Activated naive CD4-positive, alpha-beta T cell treated with Interleukin-2 at 50 U/mL for 16 hours (primary cell): ENCODE measurements around the gene GJA3.

Source experiments
- DNase-seq: peaks from one replicate; pipeline ENCODE4 v3.0.0-alpha.2; 2020

GJA3 gene

DNA sequence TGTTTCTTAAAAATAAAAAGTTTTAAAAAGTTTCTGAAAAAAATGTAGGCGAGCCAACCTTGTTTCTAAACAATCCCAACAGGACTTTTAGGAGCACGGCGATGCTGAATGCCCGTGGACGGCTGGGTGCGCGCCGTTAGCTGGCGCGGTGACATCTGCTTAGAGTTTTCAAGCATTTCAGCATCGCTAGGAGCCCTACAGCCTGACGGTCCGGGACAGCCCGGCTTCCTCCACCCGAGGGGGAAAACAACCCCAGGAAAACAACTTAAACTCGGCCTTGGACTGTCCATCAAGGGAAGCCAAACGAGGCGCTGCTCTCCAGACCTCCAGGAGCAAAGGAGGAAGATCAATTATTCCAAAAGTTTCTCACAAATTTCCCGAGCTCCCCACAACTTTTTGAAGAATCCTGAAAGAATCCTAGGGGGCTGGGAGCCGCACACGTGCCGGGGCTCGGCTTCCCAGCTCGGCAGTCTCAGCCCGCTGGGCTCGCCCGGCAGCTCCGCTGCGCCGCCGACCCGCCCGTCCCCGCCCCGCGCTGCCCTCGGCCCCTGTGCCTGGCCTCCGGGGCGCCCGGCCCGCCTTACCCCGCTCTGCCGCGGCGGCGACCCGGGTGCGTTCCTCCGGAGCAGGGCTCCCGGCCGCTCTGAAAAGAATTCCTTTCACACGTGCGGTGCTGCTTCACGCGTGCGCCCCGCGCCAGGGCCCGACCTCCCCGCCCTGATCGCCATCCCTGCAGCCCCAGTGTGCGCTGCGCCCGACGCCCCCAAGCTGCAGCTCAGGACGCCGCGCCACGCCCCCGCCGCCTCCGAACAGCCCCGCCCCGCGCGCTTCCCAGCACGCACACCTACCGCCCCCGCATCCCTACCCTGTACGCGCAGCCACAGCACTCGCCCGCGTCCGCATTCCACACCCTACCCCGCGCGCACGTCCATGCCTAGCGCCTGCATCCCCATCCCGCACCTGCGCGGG is at the start of gene GJA3:
Gene GJA3 (minus strand): TSS at position 747 of the 969 bp plus-strand sequence. CDS start 17,764 bp downstream, outside the sequence.
- peak; percentile 54 for DNase-seq

DNA sequence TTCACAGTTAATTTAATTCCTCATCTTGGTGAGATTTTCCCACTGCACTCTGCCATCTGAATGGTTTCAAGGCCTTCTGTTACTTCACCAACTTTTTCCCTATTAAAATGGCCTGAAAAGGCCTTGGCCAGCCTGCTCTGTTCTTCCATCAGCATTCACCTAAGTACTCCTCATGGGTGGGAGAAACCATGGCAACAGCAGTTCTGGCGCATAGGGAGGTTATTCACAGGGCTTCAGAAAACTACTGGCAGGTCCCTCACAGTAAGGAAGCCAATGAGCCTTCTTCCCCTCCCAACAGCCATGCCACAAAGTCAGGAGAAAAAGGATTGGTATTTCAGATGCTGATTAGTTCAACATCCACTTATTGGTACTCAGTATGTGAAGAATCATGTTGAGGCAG is 49.1 kb upstream of the GJA3 start:
- DNase-seq, result no peak

DNA sequence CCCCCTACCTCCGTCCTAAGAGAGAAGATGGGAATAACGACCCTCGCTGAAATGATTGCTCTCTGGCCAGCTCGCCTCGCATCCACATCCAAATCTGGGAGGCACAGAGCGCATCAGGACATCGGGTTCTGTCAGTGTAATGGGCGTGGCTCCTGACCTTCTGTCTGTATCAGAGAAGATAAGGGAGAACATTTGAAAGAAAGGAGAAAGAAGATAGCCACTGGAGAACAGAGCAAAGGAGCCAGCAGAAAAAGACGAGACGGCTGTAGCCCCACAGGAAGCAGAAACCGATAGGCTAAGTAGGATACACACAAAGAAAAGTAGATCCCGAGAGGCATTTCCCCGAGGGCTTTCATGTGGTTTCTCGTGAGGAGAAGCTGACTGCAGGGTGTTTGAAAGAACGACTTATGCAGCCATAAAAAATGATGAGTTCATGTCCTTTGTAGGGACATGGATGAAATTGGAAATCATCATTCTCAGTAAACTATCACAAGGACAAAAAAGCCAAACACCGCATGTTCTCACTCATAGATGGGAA is 45.9 kb upstream of the GJA3 start:
- DNase-seq, result no peak

DNA sequence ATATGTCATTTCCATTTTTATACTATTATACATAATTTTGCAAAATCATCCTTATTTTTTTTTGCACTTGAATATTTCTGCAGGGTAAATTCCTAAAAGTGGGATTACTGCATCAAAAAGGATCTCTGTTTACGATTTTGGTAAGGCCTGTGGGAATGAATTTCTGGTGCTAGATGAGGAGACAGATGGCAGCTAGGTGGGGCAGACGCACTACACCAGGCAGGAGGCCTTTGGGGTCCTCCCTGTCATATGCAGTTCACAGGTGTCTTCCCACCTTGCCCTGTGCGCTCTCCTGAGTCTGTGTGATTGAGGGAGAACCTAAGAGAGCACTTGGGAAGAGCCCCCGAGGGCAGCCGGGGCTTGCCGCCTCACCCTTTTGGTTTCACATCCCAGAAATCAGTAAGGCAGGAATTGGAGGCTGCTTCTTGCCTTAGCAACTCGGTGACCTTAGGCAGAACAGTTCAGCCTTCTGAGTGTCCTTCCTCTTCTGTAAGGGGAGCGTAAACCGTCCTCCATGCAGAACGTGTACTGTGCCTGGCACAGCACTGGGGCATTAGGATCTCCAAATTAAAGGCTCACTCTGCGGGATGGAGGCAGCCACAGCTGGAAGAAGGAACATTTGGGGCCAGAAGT is 45.3 kb upstream of the GJA3 start:
- no peak for DNase-seq

DNA sequence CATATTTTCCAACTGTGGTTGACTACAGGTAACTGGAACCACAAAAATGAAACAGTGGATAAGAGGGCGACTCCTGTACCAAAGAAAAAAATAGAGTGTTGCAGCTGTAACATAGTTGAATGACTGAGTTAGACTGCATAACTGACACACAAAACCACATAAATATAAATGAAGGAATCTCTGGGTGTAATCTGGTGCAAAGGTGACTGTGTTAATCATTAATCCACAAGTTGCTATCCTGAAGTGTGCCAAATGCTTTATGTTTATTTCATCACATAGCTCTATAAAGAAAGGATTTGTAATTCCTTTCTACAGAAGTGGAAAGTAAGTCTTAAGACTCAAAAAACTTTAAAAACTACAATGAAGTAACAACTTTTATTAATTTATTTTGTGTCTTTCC is 37.9 kb upstream of the GJA3 start:
- DNase-seq, result no peak

DNA sequence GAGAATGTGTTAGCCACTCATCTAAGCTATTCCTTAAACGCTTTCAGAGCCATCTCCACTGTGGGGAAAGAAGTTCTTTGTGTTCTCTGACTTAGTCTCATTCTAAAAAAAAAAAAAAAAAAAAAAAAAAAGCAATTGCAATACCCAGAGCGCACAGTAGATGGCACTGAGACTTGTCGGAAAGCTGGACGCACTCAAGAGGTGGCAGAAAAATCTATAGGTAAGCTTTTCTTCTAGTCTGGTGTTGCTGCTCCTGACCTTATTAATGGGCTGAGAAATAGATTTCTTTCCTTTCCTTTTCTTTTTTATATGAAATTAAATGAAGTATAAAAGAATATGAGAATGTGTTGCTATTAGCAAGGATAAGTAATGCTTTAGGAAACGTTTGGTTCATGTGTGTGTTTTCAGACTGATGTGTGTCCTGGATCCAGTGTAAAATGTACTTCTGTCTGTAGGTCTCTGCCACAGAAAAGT is 36.5 kb upstream of the GJA3 start:
- DNase-seq, result no peak

DNA sequence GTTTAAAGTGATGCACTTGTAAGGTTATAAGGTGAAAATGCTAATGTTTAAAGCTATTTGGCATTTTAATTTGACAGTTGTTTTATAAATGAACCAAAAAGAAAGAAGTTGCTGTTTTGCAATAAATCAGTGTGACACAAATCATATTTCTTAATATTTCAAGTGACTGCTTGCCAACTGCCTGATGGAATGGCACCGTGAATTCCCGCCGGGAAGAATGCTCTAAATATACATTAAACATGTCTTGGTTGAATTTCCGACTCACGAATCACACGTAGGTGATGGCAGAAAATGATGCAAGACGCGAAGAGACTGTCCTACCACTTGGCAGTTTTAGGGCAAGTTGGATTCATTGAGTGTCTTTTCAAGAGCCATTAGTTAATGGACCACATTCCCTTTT is 34.9 kb upstream of the GJA3 start:
- no peak for DNase-seq

DNA sequence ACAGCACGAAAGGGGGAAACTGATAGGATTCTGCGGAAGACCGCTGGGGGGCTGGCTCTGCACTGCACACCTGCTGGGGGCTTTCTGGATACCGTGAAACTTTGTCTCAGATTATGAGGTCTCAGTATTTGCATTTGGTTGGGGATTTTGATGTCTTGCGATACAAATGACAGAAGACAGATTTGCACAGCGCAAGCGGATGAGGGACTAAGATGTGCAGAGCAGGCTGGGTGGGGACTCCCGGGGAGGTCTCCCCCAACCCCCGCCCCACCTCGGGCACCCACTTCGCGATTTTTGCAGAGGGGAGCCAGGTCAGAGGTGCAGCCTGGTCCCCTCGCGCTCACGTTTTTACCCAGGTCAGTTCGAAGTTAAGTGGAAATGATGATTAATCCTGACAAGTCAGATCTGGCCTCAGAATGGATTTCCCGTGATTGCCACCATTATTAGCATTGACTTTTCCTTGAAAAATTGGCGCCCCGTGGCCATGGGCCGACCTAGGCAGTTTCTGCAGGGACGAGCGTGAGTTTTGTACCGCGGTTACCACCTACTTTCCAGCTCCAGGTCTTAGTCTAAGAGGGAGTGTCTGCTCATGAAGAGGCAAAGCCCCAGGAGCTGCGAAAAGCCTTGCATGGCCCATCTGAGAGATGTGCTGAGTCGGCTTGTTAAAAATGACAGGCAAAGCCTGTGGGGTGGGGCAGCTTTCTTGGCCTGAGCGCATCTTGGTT is 33.2 kb upstream of the GJA3 start:
- no peak for DNase-seq

DNA sequence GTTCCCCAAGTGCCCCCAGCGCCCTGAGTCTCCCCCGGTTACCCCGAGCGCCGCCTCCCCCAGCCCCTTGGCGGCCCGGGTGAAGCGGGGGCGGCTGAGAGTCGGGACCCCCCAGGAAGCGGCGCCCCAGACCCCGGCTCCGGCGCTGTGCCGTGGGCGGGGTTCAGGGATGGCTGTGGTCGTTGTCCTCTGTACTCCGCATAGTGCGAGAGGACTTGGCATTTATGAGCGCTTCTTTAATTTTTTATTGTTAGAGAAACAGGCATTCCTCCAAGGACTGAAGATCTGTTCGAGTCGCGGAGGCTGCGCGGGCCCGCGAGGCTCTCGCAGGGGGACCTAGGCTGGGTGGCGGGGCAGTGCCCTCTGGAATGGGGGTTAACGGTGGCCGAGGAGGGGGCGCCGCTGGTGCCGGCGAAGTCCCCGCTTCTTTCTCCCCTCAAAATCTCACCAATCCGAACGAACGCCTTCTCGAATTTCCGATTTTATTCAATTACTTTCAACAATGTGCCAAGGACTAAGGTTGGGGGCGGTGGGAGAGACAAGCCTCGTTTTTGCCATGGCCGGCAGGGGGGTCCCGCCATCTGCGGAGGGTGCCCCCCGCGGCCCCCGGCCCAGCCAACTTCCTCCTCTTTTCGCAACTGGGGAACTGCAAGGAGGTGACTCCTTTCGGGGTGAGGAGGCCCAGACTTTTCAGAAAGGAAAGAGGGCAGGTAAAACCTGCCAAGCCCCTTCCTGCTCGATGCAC is 32.5 kb upstream of the GJA3 start:
- DNase-seq, result no peak

DNA sequence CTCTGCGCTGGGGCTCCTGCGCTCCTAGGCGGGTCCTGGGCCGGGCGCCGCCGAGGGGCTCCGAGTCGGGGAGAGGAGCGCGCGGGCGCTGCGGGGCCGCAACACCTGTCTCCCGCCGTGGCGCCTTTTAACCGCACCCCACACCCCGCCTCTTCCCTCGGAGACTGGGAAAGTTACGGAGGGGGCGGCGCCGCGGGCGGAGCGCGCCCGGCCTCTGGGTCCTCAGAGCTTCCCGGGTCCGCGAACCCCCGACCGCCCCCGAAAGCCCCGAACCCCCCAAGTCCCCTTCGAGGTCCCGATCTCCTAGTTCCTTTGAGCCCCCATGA is 31.9 kb upstream of the GJA3 start, which contains the start of gene GJB2:
Gene GJB2 (minus strand): TSS at position 103 of the 326 bp plus-strand sequence. CDS start 3,357 bp downstream, outside the sequence.
- DNase-seq, result no peak

DNA sequence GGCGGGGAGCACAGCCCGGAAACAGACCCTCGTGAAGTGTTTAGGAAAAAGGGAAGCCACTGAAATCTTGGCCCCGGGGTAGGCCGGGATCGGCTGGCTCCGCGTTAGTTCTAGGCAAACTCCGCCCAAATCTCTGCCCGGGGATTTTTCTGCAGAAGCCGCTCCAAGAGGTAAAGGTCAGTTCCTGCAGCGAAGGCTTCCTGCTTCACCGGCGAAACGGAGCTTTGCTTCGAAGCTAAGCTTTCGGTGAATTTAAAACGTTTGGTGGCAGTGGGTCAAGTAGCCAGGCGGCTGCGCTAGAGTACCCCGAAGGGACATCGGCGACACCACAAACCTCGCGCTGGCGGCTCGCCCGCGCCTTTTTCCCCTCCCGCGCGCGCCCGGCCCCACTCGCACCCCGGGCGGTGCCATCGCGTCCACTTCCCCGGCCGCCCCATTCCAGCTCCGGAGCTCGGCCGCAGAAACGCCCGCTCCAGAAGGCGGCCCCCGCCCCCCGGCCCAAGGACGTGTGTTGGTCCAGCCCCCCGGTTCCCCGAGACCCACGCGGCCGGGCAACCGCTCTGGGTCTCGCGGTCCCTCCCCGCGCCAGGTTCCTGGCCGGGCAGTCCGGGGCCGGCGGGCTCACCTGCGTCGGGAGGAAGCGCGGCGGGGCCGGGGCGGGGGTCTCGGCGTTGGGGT is 31.4 kb upstream of the GJA3 start:
- no peak for DNase-seq

DNA sequence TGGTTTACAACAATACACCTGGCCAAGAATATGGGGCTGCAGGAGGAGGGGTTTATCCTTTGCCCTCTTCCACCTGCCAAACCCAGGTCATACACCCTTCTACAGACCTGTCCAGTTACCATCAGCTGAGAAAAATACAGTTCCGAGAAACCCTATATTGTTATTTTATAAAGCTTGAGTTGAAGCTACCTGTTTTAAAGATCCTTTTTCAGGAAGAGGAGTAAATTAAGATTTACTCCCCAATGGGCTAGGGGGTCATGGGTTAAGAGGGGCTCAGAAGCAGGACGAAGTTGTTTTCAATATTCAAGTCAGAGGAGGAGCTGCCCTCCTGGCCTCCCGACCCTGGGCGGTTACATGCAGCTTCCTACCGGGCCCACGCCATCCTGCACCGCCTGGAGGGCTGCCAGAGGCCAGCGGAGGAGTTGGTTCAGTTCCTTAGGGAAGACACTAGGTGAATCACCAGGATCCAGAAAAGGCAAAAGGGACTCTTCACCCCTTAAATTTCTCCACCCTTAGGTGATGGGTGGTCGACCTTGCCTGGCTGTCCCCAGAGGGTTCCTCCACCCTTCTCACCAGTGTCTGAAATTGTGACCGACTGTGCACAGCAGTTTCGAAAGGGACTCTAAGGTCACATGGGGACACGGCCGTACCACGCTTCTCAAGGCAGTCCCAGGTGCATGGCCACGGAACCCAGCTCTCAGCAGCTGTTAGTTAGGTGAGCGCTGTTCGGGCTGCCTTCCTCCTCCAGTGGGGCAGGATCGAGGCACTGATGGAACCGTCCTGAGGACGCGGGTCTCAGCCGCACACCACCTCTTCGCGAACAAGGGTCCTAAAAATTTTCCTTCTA is 30.7 kb upstream of the GJA3 start:
- DNase-seq, result no peak

DNA sequence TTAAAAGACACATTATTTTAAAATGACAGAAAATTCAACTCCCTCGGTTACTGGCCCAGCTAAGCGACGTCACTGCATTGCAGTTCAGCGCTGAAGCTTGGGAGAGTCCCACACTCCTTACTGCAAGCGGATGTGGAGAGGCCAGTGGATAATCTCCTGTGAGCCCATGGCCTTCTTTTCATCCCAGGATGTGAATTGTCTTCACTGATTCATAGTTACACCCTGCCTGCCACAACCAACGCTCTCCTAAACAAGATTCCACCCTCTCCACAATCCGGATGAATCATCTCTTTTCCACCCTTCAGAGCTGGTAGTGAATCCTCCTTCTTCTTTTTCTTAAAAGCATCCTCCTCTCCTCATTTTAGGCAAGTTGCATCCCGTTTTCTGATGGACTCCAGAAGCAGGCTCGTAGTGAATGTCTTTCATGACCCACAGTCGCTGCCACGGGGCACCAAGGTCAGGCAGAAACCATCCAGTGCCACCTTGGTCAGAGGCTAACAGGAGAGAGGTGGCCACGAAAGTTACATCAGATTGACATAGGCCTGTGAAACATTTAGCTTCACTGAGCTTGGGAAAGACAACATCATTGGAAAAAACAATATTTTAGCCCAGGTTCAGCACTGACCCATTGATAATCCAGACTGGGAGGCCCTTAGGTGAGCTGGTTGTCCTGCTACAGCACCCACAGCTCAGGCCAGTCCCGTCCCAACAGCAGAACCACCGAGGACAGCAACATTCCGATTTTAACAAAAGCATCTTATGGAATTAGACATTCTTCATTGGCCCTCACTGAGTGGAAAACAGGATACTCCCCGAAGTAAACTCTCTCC is 29.8 kb upstream of the GJA3 start:
- DNase-seq, result no peak

DNA sequence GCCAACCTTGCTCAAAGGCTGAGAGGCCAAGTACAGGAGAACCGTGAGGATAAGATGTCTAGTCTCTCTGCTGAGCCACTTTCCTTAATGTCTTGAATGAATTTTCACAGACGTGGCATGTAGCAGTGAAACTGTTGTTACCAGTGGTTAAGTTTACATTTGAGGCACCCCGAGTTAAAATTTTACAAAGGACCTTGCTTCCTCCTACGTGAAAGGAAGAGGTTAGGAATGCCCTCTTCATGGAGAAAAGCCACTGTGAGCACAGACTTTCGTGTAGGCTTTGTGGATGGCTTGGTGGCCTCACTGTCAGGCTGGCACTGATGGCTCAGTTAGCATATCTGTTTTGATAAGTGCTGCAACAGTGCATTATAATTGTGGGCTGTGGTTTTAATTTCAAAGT is 29.2 kb upstream of the GJA3 start:
- DNase-seq, result no peak

DNA sequence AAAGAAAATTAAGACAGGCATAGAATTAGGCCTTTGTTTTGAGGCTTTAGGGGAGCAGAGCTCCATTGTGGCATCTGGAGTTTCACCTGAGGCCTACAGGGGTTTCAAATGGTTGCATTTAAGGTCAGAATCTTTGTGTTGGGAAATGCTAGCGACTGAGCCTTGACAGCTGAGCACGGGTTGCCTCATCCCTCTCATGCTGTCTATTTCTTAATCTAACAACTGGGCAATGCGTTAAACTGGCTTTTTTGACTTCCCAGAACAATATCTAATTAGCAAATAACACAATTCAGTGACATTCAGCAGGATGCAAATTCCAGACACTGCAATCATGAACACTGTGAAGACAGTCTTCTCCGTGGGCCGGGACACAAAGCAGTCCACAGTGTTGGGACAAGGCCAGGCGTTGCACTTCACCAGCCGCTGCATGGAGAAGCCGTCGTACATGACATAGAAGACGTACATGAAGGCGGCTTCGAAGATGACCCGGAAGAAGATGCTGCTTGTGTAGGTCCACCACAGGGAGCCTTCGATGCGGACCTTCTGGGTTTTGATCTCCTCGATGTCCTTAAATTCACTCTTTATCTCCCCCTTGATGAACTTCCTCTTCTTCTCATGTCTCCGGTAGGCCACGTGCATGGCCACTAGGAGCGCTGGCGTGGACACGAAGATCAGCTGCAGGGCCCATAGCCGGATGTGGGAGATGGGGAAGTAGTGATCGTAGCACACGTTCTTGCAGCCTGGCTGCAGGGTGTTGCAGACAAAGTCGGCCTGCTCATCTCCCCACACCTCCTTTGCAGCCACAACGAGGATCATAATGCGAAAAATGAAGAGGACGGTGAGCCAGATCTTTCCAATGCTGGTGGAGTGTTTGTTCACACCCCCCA is 28.1 kb upstream of the GJA3 start:
- DNase-seq, result no peak

DNA sequence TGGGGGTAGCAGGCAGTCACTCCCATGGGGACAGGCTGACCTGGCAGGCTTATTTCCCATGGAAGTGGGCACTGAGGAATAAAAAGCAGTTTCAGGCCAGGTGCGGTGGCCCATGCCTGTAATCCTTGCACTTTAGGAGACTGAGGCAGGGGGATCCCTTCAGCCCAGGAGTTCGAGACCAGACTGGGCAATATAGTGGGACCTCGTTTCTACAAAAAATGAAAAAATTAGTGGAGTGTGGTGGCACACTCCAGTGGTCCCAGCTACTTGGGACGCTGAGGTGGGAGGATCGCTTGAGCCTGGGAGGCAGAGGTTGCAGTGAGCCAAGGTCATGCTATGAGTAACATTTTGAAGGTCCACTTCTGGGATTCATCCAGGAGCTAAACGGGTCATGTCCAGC is 25.9 kb upstream of the GJA3 start:
- DNase-seq, result no peak

DNA sequence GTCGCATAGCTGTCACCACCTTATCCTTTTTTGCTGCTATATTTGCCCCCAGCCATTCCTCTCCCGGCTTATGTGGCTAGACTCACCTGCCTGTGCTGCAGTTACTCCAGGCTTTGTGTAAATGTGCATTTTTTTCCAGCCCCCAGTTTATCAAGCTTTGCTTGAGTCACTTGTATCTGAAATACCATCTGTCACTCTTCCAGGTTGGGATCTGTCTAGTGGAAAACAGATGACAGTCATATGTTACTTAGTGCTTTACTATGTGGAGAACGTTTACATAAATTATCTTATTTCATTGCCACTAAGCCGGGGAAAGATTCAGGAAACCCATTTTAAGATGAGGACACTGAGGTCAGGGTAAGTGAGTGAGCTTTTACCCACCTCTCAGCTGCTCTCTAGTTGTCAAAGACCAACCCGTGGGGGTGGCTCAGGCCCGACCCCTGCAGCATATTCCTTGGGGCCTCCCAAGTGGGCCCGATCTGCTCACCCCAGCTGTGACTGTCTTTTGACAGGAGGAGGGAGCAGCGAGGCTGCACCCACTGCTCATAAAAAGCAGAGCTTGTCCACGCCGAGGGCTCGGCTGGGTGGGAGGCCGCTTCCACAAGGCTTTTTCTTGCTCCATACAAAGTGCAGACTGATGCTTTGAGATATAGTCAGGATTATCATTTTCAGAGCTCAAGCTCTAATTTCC is 24.7 kb upstream of the GJA3 start:
- DNase-seq, result no peak

DNA sequence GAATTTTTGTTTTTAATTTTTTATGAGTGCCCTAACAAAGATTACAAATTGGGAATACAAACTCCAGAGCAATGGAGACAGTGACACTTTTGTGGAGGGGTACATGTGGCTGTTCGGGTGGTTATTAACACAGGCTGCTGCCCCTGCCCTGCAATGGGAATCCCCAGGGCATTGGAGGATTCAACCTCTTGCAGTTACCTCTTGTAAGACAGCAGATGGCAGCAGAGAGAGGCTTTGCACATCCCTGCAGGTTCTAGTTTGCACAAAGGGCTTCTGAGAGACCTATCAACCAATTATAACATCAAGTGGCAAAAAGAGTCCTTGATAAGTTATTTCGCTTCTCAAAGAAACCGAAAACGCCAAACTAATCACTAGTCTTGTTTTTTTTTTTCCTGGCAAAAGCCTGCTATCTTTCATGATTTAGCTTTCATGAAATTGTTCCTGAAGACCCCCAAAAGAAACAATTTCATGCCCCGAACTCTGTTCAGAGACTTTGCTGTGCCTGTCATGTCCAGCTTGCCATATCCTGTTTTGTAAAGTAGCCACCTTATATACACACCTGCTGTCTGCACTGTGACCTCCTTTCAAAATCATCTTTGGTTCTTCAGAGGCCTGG is 21.5 kb upstream of the GJA3 start:
- peak; percentile 47 for DNase-seq
